Loucy (cell line): ENCODE measurements around the gene MOB3B.

Experiments
- H2AFZ ChIP-seq: fragments of 200-600 bp; sonication (generic); 2 replicates; pipeline ENCODE4 v1.6.0; 2016; ENCODE audit warnings: antibody characterized with exemption, mild to moderate bottlenecking, low read length, moderate library complexity
- H3F3A ChIP-seq: fragments of 200-600 bp; 2 replicates; pipeline ENCODE4 v1.6.0; 2016; ENCODE audit warnings: antibody characterized with exemption, low read depth, mild to moderate bottlenecking
- H3K27me3 ChIP-seq: fragments of 200-600 bp; sonication (generic); 2 replicates; pipeline ENCODE4 v1.6.1; 2014; ENCODE audit warnings: low read length, mild to moderate bottlenecking; ENCODE audit not compliant: insufficient read depth, poor library complexity, severe bottlenecking
- H3K36me3 ChIP-seq: fragments of 200-600 bp; sonication (generic); 2 replicates; pipeline ENCODE4 v1.6.1; 2016; ENCODE audit warnings: low read length; ENCODE audit not compliant: insufficient read depth
- H3K4me1 ChIP-seq: fragments of 200-600 bp; sonication (generic); 2 replicates; pipeline ENCODE4 v1.5.1; 2014; ENCODE audit warnings: low read length, mild to moderate bottlenecking; ENCODE audit not compliant: insufficient read depth, poor library complexity, severe bottlenecking
- H3K4me2 ChIP-seq: fragments of 200-600 bp; sonication (generic); 2 replicates; pipeline ENCODE4 v1.6.0; 2014; ENCODE audit warnings: antibody characterized with exemption, low read length, low read depth, mild to moderate bottlenecking; ENCODE audit not compliant: poor library complexity, severe bottlenecking
- H3K4me3 ChIP-seq: fragments of 200-600 bp; sonication (generic); 2 replicates; pipeline ENCODE4 v1.5.1; 2014; ENCODE audit warnings: low read length, mild to moderate bottlenecking, mixed read lengths; ENCODE audit not compliant: poor library complexity, severe bottlenecking
- H3K79me2 ChIP-seq: fragments of 200-600 bp; sonication (generic); 2 replicates; pipeline ENCODE4 v1.6.1; 2014; ENCODE audit warnings: low read length; ENCODE audit not compliant: insufficient read depth
- H3K9ac ChIP-seq: fragments of 200-600 bp; sonication (generic); 2 replicates; pipeline ENCODE4 v1.6.0; 2014; ENCODE audit warnings: mild to moderate bottlenecking, low read depth, low read length, moderate library complexity; ENCODE audit not compliant: poor library complexity, severe bottlenecking
- H3K9me2 ChIP-seq: fragments of 200-600 bp; sonication (generic); replicated peaks from 2 replicates; pipeline ENCODE4 v1.6.1; 2016; ENCODE audit warnings: low read depth, low read length, mixed read lengths
- H3K9me3 ChIP-seq: fragments of 200-600 bp; sonication (generic); 2 replicates; pipeline ENCODE4 v1.6.1; 2014; ENCODE audit warnings: mild to moderate bottlenecking, antibody characterized with exemption, low read length, low read depth; ENCODE audit not compliant: insufficient read depth
- H4K20me1 ChIP-seq: fragments of 200-600 bp; sonication (generic); 2 replicates; pipeline ENCODE4 v1.6.0; 2014; ENCODE audit warnings: antibody characterized with exemption, low read length, mild to moderate bottlenecking; ENCODE audit not compliant: insufficient read depth, poor library complexity, severe bottlenecking
- CTCF ChIP-seq: fragments of 200-600 bp; sonication (generic); conservative IDR thresholded peaks from 2 replicates; pipeline ENCODE4 v1.5.1; 2014; ENCODE audit warnings: mild to moderate bottlenecking, antibody characterized with exemption, low read length
- EZH2phosphoT487 ChIP-seq: fragments of 200-600 bp; IDR thresholded peaks from 2 replicates; pipeline ENCODE4 v1.6.1; 2018; ENCODE audit warnings: antibody characterized with exemption, mild to moderate bottlenecking, moderate library complexity, borderline replicate concordance

The MOB3B gene

GRCh38 chr9:27276193-27277030 lies 253.2 kb downstream of the MOB3B start:
- H3K4me2 ChIP-seq = peak overlapping the region; percentile 5
- H2AFZ ChIP-seq = peak overlapping the region; percentile 77
- no peaks in the 10 kb centered on the region for H3K27me3 ChIP-seq
- H3K4me1 ChIP-seq = no peaks in the 10 kb centered on the region
- no peaks in the 10 kb centered on the region for H3F3A ChIP-seq
- H3K79me2 ChIP-seq = no peaks in the 10 kb centered on the region
- H3K36me3 ChIP-seq = no peaks in the 10 kb centered on the region
- H4K20me1 ChIP-seq = no peaks in the 10 kb centered on the region
- TF ChIP-seq CTCF (peak; percentile 88), EZH2phosphoT487 (no peak)
- H3K9me3 ChIP-seq = no peaks in the 10 kb centered on the region
- H3K9me2 ChIP-seq = no peaks in the 10 kb centered on the region
- no peak overlapping the region for H3K9ac ChIP-seq
- H3K4me3 ChIP-seq = no peak overlapping the region
